Forelimb muscle (tissue), 1 donor: Measurements from ENCODE around the gene MAGEB10. TPM values are rescaled to one million over a fixed set of nuclear protein-coding genes. Genes with fewer than 3 reads are reported as not detected.
"Not testable (repeated sequence)": the region's sequence is repeated elsewhere in the genome, so short reads cannot be mapped to it uniquely, and the experiment has no call there.

Source experiments
- DNase-seq: peaks from one replicate; pipeline ENCODE4 v3.0.0-alpha.2; 2013; ENCODE audit warnings: low read depth
- polyA plus RNA-seq: library from polyadenylated mRNA; unstranded; fragments of 120-200 nt; gene quantifications from one replicate; pipeline ENCODE4 v1.2.1, GENCODE V29; 2013; ENCODE audit not compliant: insufficient read length

MAGEB10 gene, protein sequence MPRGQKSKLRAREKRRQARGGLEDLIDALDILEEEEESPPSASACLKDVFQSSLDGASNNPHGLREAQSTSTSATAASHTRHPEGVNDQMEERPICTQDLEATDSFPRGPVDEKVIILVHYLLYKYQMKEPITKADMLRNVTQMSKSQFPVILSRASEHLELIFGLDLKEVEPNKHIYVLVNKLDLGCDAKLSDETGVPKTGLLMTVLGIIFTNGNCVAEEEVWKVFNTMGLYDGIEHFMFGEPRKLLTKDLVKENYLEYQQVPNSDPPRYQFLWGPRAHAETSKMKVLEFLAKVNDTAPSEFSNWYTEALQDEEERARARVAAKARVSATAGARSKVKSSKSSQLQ
- polyA plus RNA-seq = not detected

DNA sequence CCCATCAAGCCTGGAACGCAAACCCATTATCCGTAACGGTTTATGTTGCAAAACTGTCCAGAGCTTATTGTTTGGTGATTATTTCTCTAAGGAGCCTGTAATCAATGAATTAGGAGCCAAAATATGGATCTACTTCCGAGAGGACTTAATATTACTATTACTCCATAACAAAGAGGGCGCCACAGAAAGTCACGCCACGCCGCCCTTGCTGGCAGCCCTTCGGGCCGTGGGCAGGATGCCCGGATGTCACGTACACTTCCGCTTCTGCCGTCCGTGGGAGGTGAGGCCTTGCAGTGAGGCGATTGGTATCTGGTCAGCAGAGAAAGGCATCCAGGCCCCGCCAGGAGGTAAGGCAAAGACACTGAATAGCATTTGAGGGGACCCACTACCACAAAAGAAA, at the start of gene MAGEB10:
TSS of gene MAGEB10 (plus strand) at position 301 of the 400 bp plus-strand sequence. CDS start 13,317 bp downstream, outside the sequence.
- no peak for DNase-seq

DNA sequence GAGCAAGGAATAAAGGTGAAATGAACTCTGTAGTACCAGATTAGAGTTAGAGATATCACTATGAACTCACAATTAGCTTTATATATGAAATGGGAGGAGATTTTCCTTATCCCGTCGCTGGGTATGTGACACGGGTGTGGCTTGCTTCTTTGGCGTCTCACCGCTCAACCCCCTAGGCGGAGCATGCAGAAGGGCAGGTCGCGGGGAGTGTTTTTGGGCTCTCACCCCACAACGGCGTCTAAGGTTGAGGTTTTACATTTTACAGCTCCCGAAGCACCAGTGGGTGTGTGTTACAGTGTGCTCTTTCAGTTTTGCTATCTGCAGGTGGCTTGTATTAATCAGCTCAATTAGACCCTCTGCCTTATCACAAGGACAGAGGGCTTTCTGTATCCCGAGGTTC, 42.1 kb upstream of the MAGEB10 start:
- no peak for DNase-seq

DNA sequence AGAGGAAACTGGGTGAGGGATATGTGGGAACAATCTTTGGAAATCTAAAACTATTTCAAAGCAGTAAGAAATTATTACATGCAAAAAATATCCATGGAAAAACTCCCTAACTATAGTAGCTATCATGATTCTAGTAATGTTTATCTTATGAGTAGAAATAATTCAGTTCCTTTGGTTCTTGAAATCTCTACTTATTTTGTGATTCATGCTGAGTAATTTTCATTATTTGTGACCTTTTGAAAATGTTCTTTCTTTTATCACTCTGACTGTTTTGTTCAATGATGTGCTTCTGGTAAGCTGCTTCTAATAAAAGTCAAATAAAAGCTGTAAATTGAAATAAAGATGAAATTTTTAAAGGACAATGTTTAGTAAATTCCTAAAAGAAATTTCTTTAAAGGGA, 40.4 kb upstream of the MAGEB10 start:
- DNase-seq = no peak

DNA sequence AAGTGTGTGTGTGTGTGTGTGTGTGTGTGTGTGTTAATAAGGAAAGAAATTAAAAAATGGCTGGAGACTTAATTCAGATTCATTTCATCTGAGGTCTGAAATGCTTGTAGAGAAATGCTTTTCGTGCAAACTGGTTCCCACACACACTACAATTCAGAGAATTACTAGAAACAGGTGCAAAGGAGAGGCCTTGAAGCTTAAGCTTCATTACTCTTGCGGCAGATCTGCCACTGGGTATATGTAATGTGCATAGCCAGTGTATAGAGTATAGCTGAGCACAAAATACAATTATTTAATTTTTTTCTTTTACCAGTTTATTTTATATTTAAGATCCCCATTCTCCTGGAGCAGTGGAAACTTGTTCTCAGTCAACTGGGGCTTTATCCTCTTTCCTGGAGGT, 31.8 kb upstream of the MAGEB10 start:
- DNase-seq = no peak

DNA sequence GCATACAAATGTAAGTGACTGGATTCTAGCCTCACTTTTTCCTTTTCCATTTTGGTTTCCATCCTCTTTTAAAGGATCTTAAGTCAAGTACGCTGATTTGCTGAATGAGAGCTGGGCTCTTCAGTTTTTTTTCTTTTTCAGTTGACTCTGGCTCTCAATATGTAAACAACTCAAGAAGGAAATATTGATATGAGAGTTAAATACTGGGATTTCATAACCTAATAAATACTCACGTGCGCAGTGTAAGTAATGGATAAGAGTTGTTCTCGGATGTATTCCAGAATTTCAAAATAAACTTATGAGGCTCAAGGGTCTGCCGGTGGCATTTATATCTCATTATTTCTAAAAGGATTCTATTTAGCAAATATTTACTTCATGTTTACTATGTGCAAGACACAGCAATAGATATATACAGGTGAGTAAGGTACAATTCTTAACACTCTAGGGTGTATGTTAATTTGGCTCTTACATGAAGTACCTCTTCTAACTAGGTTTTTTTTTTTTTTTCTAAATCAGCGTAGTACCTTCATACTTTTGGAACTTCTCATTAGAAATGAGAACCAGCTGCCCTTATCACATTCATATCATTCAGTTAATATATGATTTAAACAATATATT, 11.0 kb upstream of the MAGEB10 start:
- no peak for DNase-seq

DNA sequence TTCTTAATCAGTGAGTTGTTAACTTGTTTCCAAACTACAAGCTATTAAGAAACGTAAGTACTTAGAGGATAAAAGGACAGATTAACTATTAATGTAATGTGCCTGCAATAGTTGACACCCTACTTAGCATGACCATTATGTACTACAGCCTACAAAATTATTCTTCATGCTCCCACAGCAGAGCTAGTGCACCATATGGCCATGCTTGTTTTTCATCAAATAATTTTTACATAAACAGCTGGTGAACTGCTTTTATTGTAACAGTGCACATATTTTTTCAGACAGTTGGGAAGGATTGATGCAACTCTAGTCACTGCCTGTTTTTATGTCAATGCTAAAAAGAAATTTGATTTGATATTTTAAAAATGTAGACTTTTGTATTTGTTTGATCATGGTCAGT, 10.2 kb upstream of the MAGEB10 start:
- no peak for DNase-seq

DNA sequence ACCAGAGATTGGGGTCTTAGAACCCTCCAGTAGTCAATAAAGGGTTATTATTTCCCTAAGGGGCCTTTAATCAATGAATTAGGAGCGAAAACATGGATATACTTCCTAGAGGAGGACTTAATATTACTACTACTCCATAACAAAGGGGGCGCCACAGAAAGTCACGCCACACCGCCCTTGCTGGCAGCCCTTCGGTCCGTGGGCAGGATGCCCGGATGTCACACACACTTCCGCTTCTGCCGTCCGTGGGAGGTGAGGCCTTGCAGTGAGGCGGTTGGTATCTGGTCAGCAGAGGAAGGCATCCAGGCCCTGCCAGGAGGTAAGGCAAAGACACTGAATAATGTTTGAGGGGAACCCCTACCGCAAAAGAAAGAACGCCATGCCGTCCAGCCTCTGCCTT, 436 bp downstream of the MAGEB10 start:
- no peak for DNase-seq

DNA sequence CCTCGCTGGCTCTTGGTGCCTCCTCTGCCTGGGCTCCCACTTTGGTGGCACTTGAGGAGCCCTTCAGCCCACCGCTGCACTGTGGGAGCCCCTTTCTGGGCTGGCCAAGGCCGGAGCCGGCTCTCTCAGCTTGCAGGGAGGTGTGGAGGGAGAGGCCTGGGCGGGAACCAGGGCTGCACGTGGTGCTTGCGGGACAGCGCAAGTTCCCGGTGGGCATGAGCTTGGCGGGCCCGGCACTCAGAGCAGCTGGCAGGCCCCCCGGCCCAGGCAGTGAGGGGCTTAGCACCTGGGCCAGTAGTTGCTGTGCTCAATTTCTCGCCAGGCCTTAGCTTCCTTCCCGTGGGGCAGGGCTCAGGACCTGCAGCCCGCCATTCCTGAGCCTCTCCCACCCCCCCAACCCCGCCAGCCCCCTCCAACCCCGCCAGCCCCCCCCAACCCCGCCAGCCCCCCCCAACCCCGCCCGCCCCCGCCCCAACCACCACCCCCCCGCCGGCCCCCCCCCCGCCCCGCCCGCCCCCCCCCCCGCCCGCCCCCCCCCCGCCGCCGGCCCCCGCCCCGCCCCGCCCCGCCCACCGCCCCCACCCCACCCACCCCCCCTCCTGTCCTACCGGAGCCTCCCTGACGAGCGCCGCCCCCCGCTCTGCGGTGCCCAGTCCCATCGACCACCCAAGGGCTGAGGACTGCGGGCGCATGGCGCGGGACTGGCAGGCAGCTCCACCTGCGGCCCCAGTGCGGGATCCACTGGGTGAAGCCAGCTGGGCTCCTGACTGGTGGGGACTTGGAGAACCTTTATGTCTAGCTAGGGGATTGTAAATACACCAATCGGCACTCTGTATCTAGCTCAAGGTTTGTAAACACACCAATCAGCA, 1.4 kb downstream of the MAGEB10 start:
- not testable (repeated sequence) for DNase-seq

DNA sequence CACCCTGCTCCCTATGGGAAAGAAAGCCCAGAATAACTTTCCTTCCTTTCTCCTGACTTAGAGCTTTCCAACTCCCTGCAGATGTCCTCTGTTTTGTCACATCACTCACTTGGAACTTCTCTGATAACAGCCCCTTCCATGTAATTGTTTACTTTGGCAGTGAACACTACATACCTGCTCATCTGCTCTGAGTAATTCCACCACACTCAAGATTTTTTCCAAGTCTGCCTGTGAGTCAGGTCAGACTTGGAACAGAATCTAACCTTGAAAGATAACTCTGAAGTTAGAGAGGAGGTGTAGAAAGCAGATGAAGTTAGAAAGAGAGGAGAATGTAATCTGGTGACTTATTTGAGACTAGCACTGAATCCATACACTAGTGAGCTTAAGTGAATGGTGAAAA, 7.4 kb downstream of the MAGEB10 start:
- DNase-seq = no peak

DNA sequence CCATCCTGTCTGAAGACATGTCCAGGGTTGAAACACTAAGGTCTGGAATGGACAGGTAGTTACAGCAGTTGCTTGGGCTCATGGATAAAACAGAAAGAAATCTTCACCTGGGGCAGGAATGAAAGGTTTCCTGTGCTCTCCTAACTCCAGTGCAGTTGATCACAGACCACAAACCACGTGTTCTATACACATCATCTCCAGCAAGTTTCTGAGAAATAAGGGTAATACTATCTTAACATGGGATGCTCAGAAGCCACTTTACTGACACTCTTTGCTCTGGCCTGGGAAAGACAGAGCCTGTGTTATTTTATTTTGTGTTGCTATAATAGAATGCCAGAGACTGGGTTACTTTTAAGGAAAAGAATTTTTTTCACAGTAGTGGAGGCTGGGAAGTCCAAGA, 16.0 kb downstream of the MAGEB10 start:
- no peak for DNase-seq

DNA sequence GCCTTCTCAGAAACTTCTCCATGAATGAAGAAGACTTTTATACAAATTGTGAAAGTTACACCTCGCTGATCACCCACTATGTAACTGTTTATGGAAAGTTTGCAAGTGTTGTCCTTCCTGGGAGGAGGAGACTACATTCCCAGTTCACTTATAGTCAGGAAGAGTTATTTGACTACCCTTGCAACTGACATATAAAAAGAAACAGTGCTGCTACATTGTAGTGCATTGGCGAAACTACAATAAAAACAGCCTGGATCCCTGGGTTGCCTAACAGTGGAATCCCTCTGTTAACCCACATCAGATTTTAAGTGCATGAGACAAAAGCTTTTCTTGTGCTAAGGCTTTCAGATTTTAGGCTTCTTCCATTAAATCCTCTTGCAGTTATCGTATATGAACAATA, 30.4 kb downstream of the MAGEB10 start:
- no peak for DNase-seq

DNA sequence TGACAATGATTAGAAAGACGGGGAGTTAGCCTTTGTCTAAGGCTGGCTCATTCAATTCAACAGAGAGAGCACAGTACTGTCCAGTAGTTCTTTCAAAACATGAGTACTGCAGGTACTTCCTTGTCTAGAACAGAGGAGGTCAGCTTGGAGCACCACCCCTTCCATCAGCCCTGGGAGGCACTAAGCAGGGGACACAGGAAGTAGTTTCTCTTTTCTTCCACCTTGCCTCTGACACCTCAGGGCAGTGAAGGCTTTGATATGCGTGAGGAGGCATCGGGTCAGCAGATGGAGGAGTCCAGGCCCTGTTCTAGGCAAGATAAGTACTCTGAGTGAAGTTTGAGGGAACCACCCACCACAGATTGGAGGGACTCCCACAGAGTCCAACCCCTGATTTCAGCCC, 33.1 kb downstream of the MAGEB10 start:
- DNase-seq = no peak

DNA sequence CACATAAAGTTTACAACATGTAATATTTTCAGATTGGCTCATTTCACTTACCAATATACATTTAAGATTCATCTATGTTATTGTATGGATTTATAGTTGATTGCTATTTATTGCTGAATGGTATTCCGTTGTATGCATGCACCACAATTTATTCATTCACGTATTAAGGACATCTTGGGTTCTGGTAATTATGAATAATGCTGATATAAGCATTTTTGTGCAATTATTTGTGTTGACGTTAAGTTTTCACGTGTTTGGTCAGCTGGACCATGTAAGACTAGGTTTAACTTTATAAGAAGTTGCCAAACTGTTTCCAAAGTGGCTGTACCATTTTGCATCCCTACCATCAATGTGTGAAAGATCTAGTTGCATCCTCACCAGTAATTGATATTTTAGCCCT, 35.1 kb downstream of the MAGEB10 start:
- no peak for DNase-seq

DNA sequence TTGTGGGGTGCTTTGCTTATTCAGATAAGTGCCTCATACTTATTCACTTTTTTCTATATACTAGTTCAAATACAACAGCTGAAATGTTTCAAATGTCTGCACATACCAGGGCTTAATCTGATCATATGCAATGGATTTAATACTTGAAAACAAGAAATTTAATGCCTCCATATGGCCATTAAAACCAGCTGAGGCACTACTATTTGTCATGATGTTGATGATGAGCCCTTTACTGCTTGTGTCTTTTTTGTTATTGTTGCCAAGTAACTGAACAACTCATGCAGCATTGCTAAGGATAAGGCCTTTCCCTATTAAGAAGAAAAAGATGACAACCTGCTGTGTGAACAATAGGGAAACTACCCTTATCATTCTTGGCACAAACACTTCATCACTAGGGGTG, 52.5 kb downstream of the MAGEB10 start:
- DNase-seq = no peak

DNA sequence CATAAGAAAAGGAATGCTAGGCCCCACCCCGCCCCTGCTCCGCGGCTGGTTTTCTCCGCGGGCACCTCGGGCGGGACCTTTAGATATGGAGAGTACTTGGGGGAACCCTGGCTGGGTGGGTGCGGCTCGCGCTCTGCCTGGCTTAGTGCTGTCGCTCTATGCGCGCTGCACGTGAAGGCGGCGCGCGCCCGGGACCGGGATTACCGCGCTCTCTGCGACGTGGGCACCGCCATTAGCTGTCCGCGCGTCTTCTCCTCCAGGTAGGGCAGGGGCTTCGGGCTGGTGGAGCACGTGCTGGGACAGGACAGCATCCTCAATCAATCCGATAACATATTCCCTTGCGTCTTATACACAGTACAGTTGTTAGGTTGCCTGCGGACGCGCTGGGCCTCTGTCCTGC, 56.0 kb downstream of the MAGEB10 start:
- DNase-seq = no peak

Other genes with a start within 250 kb of the MAGEB10 start
- gene DCAF8L2, start 217.6 kb upstream of the MAGEB10 start, polyA plus RNA-seq = not detected
- gene DCAF8L1, start 173.5 kb downstream of the MAGEB10 start, polyA plus RNA-seq = not detected